Activated CD4-positive, alpha-beta T cell treated with anti-CD3 and anti-CD28 coated beads for 48 hours (primary cell): ENCODE measurements around the gene FRMD5.

Experiments
- DNase-seq: peaks from one replicate; pipeline ENCODE4 v3.0.0-alpha.2; 2020

Gene FRMD5

DNA sequence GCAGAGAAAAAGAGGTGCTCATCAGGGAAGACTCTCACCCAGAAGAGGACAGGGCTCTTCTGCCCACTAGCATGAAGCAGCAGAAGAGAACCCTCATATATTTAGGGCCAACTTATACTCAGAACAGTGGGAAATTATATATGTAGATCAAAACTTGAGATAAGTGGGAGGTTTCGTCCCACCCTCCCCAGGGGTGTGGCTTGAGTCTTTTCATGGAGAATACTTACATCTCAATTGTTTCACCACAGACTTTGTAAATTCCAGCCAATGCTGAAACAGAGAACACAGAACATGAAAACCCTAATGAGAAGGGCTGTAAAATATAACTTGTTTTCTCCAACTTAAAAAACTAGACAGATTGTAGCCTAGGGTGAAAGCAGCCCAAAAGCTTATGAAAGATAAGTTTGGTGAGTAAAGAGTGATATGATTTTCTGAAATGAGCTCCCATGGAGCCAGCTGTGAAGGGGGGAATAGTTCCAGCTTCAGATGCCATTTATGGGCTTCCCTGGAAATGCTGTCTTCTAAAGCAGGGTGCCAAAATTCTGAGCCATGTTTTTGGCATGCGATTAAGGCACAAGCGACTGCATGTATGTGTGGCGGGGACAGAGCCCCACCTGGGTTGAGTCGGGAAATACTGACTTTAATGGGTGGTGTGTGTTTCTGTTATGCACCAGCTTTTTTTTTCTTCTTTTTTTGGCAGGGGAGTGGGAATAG lies 275.4 kb downstream of the FRMD5 start:
- DNase-seq: no peak

DNA sequence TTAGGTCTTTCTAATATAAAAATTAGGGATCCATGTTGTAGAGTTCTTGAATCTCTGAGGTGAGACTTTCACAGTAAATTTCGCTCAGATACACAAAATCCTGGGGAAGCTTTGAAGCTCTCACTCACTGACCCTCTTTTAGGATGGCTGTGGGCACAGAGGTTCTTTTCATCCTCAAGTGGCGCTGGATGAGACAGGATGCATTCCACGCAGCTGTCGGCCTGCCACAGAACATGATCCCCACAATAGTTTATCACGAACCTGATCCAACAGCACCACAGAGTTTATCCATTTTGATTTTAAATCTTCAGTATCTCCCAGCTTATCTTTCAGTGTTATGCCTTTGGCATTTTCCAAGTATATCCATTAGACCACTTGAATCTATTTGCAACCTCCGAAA lies 276.4 kb downstream of the FRMD5 start:
- DNase-seq: no peak

GRCh38 chr15:43916326-43916660 lies 278.8 kb downstream of the FRMD5 start:
- DNase-seq: no peak

DNA sequence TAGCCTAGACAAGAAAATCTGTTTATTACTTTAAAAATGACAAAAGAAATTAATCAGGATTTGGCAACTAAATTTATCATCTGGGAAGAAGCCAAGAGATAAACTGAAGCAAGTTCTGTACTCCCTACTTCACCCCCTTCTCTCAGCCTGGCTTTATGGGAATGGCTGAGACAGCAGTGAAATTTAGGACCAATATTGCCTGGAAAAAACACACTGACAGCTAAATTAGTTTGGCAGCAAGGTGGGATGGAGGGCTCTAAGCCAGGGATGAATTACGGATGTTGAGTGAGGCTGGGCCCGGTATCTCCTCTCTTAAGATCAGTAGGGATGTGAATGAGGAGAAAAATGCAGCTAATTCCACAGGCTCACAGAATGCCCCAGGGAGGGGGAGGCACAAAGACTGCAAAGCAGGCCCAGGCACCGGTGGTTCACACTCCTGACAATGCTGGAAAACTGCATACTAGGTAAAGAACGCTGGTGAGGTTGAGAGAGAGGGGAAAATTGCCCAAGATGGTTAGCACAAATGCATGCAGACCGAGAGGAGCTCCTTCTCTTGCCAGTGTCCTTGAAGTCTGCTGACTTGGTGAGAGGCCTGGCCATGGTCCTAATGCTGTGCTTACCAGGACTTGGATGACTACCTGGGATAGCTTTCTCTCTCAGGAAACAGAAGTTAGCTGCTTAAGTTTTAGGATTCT lies 279.3 kb downstream of the FRMD5 start:
- no peak for DNase-seq

- no peak for DNase-seq
Observed at GRCh38 chr15:43913941-43914340, 281.1 kb downstream of the FRMD5 start.

DNA sequence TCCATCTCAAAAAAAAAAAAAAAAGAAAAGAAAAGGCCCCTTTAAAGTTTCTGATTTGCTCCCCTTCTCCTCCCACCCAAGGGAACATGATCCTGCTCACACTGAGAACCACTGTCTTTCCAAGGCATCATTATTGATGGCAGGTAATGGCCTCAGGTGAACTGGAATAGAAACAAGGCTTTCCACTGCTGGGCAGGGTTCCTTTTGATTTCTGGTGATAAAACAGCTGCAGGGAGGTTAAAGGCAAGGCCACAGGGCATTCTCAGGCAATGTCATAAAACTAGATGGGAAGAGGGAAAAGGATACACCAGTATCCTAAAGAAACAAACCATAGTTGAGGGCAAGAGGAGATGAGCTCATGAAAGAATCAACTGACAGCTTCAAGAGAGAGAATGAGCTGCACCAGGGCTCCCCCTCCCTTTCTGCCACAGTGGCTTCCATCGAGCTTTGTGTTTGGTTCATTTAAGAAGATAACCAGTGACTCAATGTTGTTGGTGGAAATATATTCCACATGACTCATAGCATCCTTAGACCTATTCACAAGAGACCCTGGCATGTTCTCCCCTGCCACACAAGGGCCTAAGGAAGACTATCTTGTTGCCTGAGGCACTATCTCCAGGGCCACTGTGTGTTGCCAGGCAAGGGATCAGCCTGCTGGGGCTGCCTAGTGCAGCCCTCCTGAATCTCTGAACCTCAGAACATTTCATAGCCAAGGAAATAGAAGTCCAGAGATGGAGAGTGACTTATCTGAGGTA lies 281.9 kb downstream of the FRMD5 start:
- DNase-seq: peak; percentile 9

- DNase-seq: no peak
Observed at GRCh38 chr15:43912208-43912607, 282.9 kb downstream of the FRMD5 start.

DNA sequence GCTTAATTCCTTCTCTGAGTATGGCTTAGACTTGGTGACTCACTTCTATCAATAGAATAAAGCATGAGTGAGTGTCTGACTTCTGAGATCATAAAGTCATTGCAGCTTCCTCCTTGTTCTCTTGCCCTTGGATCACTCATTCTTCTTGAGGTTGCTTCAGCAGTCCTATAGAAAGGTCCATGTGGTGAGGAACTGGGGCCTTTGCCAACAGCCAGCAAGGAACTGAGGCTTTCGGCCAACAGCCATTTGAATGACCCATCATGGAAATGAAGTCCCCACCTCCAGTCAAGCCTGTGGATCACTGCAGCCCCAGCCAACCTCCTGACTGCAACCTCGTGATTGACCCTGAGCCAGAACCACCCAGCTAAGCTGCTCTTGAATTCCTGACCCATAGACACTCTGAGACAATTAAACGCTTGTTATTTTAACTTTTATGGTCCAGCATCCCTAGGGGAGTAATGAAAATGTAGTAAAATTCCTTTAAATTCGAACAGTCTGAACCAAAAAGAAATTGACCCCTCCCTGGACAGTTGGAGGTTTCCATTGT lies 283.8 kb downstream of the FRMD5 start:
- DNase-seq: no peak

GRCh38 chr15:43908516-43909050 lies 286.5 kb downstream of the FRMD5 start:
- DNase-seq: no peak

DNA sequence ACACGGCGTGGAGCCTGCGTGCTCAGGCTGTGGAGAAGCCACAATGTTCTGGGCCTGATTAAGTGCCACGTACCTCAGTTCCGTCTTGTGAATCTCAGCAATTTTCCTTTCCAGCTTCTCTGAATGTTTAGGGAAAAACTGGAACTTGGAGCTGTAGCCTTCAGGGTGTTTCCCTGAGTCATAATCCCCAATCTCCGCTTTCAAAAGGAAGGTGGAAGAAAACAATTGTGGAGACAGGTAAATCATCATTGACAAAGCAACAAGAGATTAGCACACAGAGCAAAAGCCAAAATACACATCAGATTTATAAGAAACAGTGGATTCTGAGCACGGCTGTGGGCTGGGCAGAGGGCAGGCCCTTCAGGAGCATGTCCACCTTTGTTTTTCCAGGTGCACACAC lies 289.3 kb downstream of the FRMD5 start:
- DNase-seq: no peak

DNA sequence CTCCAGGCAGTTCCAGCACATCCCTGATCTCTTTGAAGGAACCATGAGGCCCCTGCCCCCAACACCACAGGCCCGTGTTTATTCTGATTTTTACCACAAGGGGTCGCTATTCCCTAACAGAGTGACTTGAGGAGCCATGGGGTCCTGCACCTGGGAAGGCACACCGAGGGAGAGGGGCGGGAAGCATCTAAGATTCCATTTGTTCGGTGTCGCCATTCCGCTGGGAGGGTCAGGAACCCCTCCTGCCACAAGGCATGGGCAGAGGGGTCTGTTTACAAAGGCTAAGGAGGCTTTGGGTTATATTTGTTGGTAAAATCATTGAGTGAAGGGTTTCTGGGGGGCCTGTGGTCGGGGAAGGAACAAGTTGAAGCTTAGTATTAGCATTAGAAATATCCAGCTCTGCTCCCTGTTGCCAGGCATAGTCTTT lies 291.2 kb downstream of the FRMD5 start:
- peak; percentile 71 for DNase-seq

- DNase-seq: no peak
Observed at GRCh38 chr15:43901495-43901894, 293.6 kb downstream of the FRMD5 start.

DNA sequence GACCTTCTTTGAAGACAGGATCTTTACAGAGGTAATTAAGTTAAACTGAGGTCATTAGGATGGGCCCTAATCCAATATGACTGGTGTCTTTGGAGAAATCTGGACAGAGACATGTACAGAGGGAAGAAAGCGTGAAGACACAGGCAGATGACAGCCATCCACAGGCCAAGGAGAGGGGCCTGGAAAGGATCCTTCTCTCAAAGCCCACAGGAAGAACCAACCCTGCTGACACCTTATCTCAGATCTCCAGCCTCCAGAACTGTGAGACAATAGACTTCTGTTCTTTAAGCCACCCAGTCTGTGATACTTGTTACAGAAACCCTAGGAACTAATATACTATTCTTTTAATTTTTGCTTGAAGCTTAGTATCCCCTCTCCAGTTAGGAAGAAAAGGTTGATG lies 294.1 kb downstream of the FRMD5 start:
- DNase-seq: no peak

GRCh38 chr15:43899928-43900327 lies 295.1 kb downstream of the FRMD5 start:
- no peak for DNase-seq

- DNase-seq: no peak
Observed at GRCh38 chr15:43898891-43899290, 296.2 kb downstream of the FRMD5 start.

DNA sequence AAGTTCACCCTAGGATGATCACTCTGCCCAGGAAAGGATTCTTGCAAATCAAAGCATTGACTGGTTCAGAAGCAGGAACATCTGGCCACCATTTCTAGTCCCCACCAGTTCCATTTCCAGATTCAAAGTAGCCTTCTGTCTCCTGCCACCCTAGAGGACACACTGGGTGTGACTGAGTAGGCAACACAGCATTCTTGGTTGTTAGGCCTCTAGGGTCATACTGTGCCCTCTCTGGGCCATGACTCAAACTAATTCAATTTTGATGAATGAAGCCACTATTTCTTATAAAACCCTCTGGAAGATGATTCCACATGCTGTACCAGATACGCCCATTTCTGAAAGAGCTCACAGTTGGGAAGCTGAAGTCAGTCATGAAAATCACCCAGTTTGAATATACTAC lies 298.5 kb downstream of the FRMD5 start:
- DNase-seq: no peak

GRCh38 chr15:43895586-43895985 lies 299.5 kb downstream of the FRMD5 start:
- no peak for DNase-seq

- no peak for DNase-seq
Observed at GRCh38 chr15:43893956-43894355, 301.1 kb downstream of the FRMD5 start.

DNA sequence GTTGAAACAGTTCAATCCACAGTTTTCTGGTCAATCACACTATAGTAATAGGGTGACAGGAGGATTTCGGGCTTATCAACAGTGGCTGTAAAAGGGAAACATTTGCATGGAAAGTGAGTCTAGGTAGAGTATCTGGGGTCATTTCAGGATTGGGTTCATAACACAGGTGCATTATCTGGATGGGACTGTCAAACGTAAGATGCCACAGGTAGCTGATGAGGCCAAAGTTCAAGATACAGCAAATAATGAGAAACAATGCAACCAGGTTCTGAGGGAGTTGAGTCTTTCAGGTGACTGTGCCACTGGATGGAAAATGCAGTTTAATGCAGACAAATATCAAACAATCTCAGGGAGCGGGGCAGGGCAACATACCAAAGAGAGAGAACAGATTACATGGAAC lies 306.0 kb downstream of the FRMD5 start:
- DNase-seq: no peak

DNA sequence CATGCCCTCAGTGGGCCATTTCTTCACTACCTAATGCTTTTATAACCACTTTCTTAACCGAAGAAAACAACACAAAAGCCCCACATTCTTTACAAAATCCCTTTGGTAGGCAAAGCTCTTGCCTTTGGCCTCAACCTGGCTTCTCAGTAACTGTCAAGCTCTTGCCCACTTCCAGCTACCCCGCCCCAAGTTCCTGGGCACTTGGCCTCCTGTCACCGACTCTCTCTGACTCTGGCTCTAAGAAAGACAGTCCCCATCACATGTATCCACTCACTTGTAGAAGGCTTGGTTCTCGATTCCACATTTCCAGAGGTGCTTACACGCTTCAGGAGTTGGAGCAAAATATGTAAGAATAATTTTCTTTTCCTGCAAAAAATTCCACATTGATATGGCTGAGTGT lies 307.2 kb downstream of the FRMD5 start:
- no peak for DNase-seq

- no peak for DNase-seq
Observed at GRCh38 chr15:43886558-43886957, 308.5 kb downstream of the FRMD5 start.

DNA sequence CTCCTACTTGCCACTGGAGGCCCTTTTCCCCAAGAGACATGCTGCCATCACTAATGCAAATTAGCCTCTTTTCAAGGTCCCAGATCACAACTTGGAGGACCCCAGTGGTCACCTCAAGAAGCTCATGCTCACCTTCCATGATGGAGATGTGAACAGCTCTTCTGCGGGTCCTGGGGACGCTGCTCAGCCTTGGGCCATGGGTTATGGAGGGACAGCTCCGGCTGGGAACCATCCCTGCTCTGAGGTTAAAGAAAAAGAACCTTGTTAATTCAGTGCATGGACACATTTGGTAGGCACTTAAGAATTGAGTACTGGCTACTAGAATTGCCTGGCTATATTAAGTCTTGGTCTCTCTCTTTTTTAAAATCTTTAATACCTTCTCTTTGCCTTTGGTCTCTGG lies 311.5 kb downstream of the FRMD5 start:
- DNase-seq: no peak

- DNase-seq: no peak
Observed at GRCh38 chr15:43881944-43882343, 313.1 kb downstream of the FRMD5 start.

DNA sequence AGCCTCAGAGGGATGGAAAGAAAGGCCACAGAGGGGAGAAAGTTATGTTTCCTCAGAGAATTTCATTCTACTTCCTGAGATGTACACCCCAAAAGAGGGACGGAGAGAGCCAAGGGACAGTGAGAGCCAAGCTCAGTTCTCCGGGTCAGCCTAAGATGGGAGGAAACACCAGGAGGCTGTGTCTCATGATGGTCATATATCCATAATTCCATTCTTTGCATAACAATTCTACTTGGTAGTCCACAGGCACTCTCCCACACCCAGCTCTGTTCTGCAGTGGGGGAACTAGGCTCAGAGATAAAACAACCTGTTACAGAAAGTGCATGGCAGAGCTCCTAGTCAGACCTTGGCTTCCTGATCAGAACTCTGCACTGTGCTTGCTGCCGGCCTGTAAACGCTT lies 313.8 kb downstream of the FRMD5 start:
- DNase-seq: no peak
